NB4 (cell line): Measurements from ENCODE around the gene STK10.

Experiments used
- MAX ChIP-seq: IDR thresholded peaks from 2 replicates; pipeline ENCODE4 v1.6.1; 2011; ENCODE audit warnings: low read depth, low read length
- MYC ChIP-seq: IDR thresholded peaks from 2 replicates; pipeline ENCODE4 v1.6.1; 2011; ENCODE audit warnings: low read depth, low read length
- POLR2A ChIP-seq: IDR thresholded peaks from 2 replicates; pipeline ENCODE4 v1.6.1; 2011; ENCODE audit warnings: mild to moderate bottlenecking; ENCODE audit not compliant: insufficient read length; ENCODE audit errors: extremely low read depth
- TF ChIP-seq, protein P1 (sequence below): IDR thresholded peaks from one replicate; pipeline ENCODE4 v1.5.1; 2012; ENCODE audit warnings: low read depth, low read length

GRCh38 chr5:172200476-172200875 is 12.5 kb upstream of the STK10 start:
- TF ChIP-seq, protein P1, sequence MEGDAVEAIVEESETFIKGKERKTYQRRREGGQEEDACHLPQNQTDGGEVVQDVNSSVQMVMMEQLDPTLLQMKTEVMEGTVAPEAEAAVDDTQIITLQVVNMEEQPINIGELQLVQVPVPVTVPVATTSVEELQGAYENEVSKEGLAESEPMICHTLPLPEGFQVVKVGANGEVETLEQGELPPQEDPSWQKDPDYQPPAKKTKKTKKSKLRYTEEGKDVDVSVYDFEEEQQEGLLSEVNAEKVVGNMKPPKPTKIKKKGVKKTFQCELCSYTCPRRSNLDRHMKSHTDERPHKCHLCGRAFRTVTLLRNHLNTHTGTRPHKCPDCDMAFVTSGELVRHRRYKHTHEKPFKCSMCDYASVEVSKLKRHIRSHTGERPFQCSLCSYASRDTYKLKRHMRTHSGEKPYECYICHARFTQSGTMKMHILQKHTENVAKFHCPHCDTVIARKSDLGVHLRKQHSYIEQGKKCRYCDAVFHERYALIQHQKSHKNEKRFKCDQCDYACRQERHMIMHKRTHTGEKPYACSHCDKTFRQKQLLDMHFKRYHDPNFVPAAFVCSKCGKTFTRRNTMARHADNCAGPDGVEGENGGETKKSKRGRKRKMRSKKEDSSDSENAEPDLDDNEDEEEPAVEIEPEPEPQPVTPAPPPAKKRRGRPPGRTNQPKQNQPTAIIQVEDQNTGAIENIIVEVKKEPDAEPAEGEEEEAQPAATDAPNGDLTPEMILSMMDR, result no peak
- no peak for TF ChIP-seq MAX
- no peak for TF ChIP-seq POLR2A
- TF ChIP-seq MYC, result no peak
